Activated T-cell treated with anti-CD3 and anti-CD28 coated beads, Interleukin-2, amount 50 U/mL, for 4 hours (primary cell): ENCODE measurements around the gene KLHL2. TPM values are rescaled to one million over a fixed set of nuclear protein-coding genes. Genes with fewer than 3 reads are reported as not detected.
A peak's percentile ranks its signal among the peaks of the same experiment; 100 is the strongest.

Experiments used
- ATAC-seq, 2 donors: fragments of 200-7000 bp; cut with Tn5 transposase; one replicate each; pipeline ENCODE4 v1.10.0; 2021
- DNase-seq: peaks from one replicate; pipeline ENCODE4 v3.0.0-alpha.2; 2020
- H3K27me3 Mint-ChIP-seq: one replicate; pipeline ENCODE4 v1.8.0; 2021; ENCODE audit warnings: low read depth, mixed read lengths
- H3K36me3 Mint-ChIP-seq: one replicate; pipeline ENCODE4 v1.8.0; 2022; ENCODE audit warnings: mixed read lengths; ENCODE audit not compliant: insufficient read depth
- H3K4me1 Mint-ChIP-seq: one replicate; pipeline ENCODE4 v1.8.0; 2021; ENCODE audit warnings: low read depth, mixed read lengths
- H3K4me3 Mint-ChIP-seq: one replicate; pipeline ENCODE4 v1.8.0; 2021; ENCODE audit warnings: mild to moderate bottlenecking, moderate library complexity, mixed read lengths
- H3K9me3 Mint-ChIP-seq: one replicate; pipeline ENCODE4 v1.8.0; 2021; ENCODE audit warnings: mixed read lengths
- total RNA-seq, 3 donors: library from RNA; stranded (reverse); gene quantifications; one replicate each; pipeline ENCODE4 v1.2.1, GENCODE V29; 2021

KLHL2 gene
- total RNA-seq, 3 donors from 2014 or later: 13.8 to 19.3 (median 16.7) TPM

GRCh38 chr4:165302658-165303057, 95.3 kb downstream of the KLHL2 start:
- Mint-ChIP-seq H3K36me3 (peaks cover 27% of the 10 kb centered on the region), H3K27me3 (no peaks in the 10 kb centered on the region), H3K4me3 (no peak overlapping the region), H3K9me3 (no peaks in the 10 kb centered on the region), H3K4me1 (peaks cover 15% of the 10 kb centered on the region)
- no peak for ATAC-seq
- no peak for DNase-seq

DNA sequence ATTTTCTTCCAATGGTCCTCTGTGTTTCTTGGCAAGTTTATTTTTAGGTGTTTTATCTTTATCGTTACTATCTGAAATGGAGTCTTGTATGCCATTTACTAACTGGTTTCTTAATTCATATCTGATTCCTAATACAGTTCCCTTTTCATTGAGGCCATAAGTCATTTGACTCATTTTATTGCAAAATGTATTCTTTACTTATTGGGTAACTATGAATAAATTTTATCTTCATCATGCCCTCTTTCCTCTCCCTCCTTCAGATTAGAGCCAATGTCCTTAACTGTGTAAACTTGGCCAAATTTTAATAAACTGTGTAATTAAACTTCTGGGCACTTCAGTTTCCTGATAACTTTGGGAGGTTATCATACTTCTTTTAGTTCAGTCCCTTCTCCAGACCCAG, 100.8 kb downstream of the KLHL2 start:
- no peaks in the 10 kb centered on the region for H3K4me1 Mint-ChIP-seq
- no peaks in the 10 kb centered on the region for H3K27me3 Mint-ChIP-seq
- no peak overlapping the region for H3K4me3 Mint-ChIP-seq
- DNase-seq: no peak
- H3K9me3 Mint-ChIP-seq: no peaks in the 10 kb centered on the region
- H3K36me3 Mint-ChIP-seq: peaks cover 41% of the 10 kb centered on the region
- ATAC-seq: no peak

DNA sequence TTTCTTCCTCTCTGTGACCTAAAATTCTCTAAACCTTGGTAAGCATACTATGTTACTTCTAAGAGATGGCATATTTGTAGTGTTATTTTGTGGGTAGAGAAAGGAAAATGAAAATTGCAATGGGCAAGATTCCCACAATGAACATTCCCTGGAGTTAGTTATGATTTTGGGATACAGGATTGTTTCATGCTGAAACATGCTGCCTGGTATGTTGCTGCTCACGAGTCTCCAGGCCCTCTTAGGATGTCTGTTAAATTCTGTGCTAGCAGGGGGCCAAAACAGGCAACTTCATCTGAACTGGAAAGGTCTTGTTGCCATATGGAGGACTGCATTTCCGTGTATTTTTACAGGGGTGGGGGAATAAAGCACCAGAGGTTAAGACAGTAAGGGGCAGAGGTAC, 101.2 kb downstream of the KLHL2 start:
- Mint-ChIP-seq H3K4me1 (no peaks in the 10 kb centered on the region), H3K4me3 (no peak overlapping the region), H3K27me3 (no peaks in the 10 kb centered on the region), H3K36me3 (peaks cover 41% of the 10 kb centered on the region), H3K9me3 (no peaks in the 10 kb centered on the region)
- ATAC-seq: no peak
- no peak for DNase-seq

DNA sequence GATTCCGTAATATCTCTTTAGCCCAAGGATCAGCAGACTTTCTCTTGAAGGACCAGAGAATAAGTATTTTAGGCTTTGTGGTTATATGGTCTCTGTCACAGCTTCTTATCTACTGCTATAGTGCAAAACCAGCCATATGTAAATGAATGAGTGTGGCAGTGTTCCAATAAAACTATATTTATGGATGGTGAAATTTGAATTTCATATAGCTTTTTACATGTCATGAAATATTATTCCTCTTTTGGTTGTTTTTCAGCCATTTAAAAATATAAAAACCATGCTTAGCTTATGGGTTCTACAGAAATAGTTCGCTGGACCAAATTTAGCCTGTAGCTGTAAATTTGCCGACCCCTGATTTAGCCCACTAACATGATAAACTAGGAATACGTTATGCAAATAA, 102.1 kb downstream of the KLHL2 start:
- no peaks in the 10 kb centered on the region for H3K27me3 Mint-ChIP-seq
- no peaks in the 10 kb centered on the region for H3K9me3 Mint-ChIP-seq
- peaks cover 44% of the 10 kb centered on the region for H3K36me3 Mint-ChIP-seq
- no peak overlapping the region for H3K4me3 Mint-ChIP-seq
- DNase-seq: no peak
- no peaks in the 10 kb centered on the region for H3K4me1 Mint-ChIP-seq
- ATAC-seq: no peak

DNA sequence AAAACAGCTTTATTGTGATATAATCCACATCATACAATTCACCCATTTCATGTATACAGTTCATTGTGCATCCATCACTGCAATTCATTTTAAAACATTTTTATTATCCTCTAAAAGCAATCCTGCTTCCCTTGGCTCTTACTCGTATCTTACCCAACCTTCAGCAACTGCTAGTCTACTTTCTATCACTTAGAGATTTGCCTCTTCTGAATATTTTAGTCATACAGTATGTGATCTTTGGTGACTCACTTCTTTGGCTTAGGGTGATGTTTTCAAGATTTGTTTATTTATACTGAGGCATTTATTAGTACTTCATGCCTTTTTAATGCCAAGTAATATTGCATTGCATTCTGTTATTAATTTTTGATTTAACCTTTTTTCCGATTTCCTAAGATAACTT, 105.1 kb downstream of the KLHL2 start:
- DNase-seq (no peak), ATAC-seq (peak in 1 of 2 donors; percentile 41)
- Mint-ChIP-seq H3K4me3 (no peak overlapping the region), H3K4me1 (no peaks in the 10 kb centered on the region), H3K9me3 (no peaks in the 10 kb centered on the region), H3K27me3 (no peaks in the 10 kb centered on the region), H3K36me3 (peaks cover 34% of the 10 kb centered on the region)

DNA sequence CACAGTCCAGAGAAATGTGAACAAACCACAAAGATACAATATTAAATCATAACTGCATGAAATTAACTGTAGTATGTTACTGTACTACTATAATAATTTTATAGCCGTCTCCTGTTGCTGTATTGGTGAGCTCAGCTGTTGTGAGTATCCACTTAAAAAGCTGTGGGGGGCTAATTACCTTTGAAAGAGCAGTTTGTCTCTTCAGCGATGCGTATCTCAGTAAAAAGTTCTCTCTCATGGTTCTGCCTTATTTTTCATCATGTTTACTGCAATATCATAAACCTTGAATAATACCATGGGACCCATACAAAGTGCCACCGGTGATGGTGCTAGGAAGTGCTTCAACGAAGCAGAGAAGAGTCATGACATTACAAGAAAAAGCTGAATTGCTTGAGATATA, 111.7 kb downstream of the KLHL2 start:
- no peaks in the 10 kb centered on the region for H3K27me3 Mint-ChIP-seq
- no peaks in the 10 kb centered on the region for H3K4me1 Mint-ChIP-seq
- DNase-seq: no peak
- no peak for ATAC-seq
- no peak overlapping the region for H3K4me3 Mint-ChIP-seq
- no peaks in the 10 kb centered on the region for H3K9me3 Mint-ChIP-seq
- H3K36me3 Mint-ChIP-seq: peaks cover 17% of the 10 kb centered on the region

GRCh38 chr4:165319509-165319908, 112.1 kb downstream of the KLHL2 start:
- Mint-ChIP-seq H3K4me3 (no peak overlapping the region), H3K9me3 (no peaks in the 10 kb centered on the region), H3K36me3 (peaks cover 12% of the 10 kb centered on the region), H3K27me3 (no peaks in the 10 kb centered on the region), H3K4me1 (no peaks in the 10 kb centered on the region)
- DNase-seq: no peak
- ATAC-seq: no peak

GRCh38 chr4:165324236-165324917, 117.0 kb downstream of the KLHL2 start:
- H3K27me3 Mint-ChIP-seq: no peaks in the 10 kb centered on the region
- ATAC-seq: no peak

DNA sequence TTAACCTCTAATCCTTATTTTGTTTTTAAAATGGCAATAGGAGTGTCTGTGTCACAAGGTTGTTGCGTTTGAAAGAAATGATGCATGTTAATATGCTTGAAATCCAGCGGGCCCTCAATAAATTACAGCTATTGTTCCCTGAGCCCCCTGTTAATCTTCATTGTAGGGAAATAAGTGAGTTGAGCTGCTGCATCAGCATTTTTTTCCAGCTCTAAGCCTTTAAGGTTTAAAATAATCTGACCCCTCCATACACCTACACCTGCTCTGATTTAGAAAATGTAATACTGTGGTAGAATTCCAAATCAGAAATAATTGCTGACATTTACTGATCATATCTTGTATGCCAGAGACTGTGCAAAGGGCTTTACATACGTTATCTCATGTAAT, 117.5 kb downstream of the KLHL2 start:
- Mint-ChIP-seq H3K27me3 (no peaks in the 10 kb centered on the region), H3K4me1 (peaks cover 21% of the 10 kb centered on the region), H3K9me3 (no peaks in the 10 kb centered on the region), H3K4me3 (no peak overlapping the region), H3K36me3 (peaks cover 3% of the 10 kb centered on the region)
- DNase-seq: no peak
- ATAC-seq: no peak

More at GRCh38 chr4:165324236-165324917, 117.0 kb downstream of the KLHL2 start:
- Mint-ChIP-seq H3K4me1 (peaks cover 18% of the 10 kb centered on the region), H3K4me3 (no peak overlapping the region), H3K36me3 (peaks cover 3% of the 10 kb centered on the region), H3K9me3 (no peaks in the 10 kb centered on the region)
- DNase-seq: no peak

- Mint-ChIP-seq H3K27me3 (no peaks in the 10 kb centered on the region), H3K36me3 (peaks cover 10% of the 10 kb centered on the region), H3K9me3 (no peaks in the 10 kb centered on the region), H3K4me1 (peaks cover 28% of the 10 kb centered on the region), H3K4me3 (no peak overlapping the region)
- no peak for ATAC-seq
- no peak for DNase-seq
These were observed 118.6 kb downstream of the KLHL2 start for GRCh38 chr4:165325732-165326512.

GRCh38 chr4:165326831-165327210, 119.5 kb downstream of the KLHL2 start:
- H3K4me1 Mint-ChIP-seq: peaks cover 37% of the 10 kb centered on the region
- no peaks in the 10 kb centered on the region for H3K27me3 Mint-ChIP-seq
- peaks cover 17% of the 10 kb centered on the region for H3K36me3 Mint-ChIP-seq
- no peak overlapping the region for H3K4me3 Mint-ChIP-seq
- ATAC-seq (no peak), DNase-seq (no peak)
- no peaks in the 10 kb centered on the region for H3K9me3 Mint-ChIP-seq

- Mint-ChIP-seq H3K36me3 (peaks cover 24% of the 10 kb centered on the region), H3K9me3 (no peaks in the 10 kb centered on the region), H3K4me3 (no peak within 1 kb of the TSS), H3K27me3 (no peaks in the 10 kb centered on the region), H3K4me1 (peaks cover 43% of the 10 kb centered on the region)
- peak; percentile 97 for DNase-seq
- peak; percentile 99 for ATAC-seq
These were observed 120.1 kb downstream of the KLHL2 start, which contains the start of gene MSMO1 for GRCh38 chr4:165327211-165328100. Gene MSMO1, plus strand, starts transcription at chr4:165327669. Its CDS starts 5,702 bp downstream, at chr4:165333371.

DNA sequence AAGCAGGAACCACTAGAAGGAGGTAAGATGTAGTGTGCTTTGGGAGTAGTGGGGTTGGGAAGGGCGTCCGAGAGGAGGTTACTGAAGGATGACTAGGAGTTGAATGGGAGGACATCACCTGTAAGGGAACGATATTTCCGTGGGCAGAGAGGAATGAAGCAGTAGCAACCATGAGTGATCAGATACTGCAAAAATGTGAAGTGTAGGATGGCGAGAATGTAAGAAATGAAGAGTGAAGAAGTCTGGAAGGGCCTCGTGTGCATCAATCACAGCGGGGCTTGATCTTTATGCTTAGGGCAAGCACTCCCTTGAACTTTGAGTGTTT, 120.7 kb downstream of the KLHL2 start:
- ATAC-seq: no peak
- Mint-ChIP-seq H3K36me3 (peaks cover 27% of the 10 kb centered on the region), H3K9me3 (no peaks in the 10 kb centered on the region), H3K27me3 (no peaks in the 10 kb centered on the region), H3K4me3 (no peak overlapping the region), H3K4me1 (peaks cover 49% of the 10 kb centered on the region)
- DNase-seq: no peak

- ATAC-seq: no peak
These were observed 121.3 kb downstream of the KLHL2 start for GRCh38 chr4:165328708-165329107.

More at GRCh38 chr4:165328708-165329107, 121.3 kb downstream of the KLHL2 start:
- Mint-ChIP-seq H3K4me3 (no peak overlapping the region), H3K36me3 (peaks cover 23% of the 10 kb centered on the region), H3K9me3 (no peaks in the 10 kb centered on the region), H3K4me1 (peaks cover 49% of the 10 kb centered on the region), H3K27me3 (no peaks in the 10 kb centered on the region)
- no peak for DNase-seq
